ENCODE measurements around the gene GMPR. TPM values are rescaled to one million over a fixed set of nuclear protein-coding genes. Genes with fewer than 3 reads are reported as not detected.

GMPR gene
- total RNA-seq, 6 experiments from 2014 or later: 4.7 to 9.1 (median 5.4) TPM

DNA sequence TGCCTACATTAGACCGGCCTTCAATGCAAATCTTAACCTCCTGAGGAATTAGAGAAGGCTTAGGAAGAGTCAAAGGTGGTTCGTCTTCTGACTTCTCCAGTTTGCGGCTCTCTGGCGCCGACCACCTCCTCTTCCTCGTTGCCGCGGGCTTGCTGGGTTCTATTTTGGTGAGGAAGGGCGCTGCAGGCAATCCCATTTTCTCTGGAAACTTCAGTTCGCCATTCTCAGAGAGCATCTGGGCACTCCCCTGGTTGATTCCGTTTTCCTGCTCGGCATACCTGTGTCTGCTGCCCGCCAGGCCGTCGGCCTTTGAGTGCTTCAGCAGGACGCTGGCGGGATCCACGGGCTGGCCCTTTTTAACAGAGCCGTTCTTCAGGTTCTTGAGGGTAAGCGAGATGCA is 67.9 kb downstream of the GMPR start:
- Mint-ChIP-seq H3K4me3 (no peak overlapping the region), H3K36me3 (ENCODE audit: low read depth) (peaks cover 12% of the 10 kb centered on the region)

DNA sequence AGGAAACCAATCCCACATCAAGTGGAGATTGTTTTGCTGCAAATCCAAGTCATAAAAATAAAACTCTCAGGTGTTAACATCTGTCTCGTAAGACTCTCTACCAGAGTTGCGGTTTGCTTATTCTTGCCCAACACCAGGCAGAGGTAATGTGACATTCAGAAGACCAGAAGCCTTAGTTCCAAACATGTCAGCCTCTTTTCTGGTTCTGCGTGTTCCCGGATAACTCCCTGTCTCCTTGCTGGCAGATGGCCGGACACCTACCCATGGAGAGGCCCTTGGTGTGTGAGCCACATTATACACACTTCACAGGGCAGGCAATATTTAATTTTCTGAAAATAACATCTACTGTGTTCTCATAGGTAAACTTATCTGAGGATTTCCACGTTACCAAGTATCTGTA is 73.4 kb downstream of the GMPR start:
- H3K4me1 Mint-ChIP-seq (ENCODE audit: low read depth): peaks cover 2% of the 10 kb centered on the region
- no peaks in the 10 kb centered on the region for H3K9me3 Mint-ChIP-seq
- peaks cover 9% of the 10 kb centered on the region for H3K36me3 Mint-ChIP-seq (ENCODE audit: low read depth)
- no peak for DNase-seq
- H3K27ac Mint-ChIP-seq: no peak overlapping the region
- H3K4me3 Mint-ChIP-seq: no peak overlapping the region
- TF ChIP-seq, protein P1, sequence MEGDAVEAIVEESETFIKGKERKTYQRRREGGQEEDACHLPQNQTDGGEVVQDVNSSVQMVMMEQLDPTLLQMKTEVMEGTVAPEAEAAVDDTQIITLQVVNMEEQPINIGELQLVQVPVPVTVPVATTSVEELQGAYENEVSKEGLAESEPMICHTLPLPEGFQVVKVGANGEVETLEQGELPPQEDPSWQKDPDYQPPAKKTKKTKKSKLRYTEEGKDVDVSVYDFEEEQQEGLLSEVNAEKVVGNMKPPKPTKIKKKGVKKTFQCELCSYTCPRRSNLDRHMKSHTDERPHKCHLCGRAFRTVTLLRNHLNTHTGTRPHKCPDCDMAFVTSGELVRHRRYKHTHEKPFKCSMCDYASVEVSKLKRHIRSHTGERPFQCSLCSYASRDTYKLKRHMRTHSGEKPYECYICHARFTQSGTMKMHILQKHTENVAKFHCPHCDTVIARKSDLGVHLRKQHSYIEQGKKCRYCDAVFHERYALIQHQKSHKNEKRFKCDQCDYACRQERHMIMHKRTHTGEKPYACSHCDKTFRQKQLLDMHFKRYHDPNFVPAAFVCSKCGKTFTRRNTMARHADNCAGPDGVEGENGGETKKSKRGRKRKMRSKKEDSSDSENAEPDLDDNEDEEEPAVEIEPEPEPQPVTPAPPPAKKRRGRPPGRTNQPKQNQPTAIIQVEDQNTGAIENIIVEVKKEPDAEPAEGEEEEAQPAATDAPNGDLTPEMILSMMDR (IDR thresholded peaks at IDR 0.05): no peak
- peaks cover 4% of the 10 kb centered on the region for H3K27me3 Mint-ChIP-seq (ENCODE audit: insufficient read depth)

More for the DNA sequence above, 67.9 kb downstream of the GMPR start:
- no peak for DNase-seq
- no peaks in the 10 kb centered on the region for H3K9me3 Mint-ChIP-seq
- no peak overlapping the region for H3K27ac Mint-ChIP-seq
- TF ChIP-seq, protein P1 (IDR thresholded peaks at IDR 0.05): no peak
- peaks cover 4% of the 10 kb centered on the region; the same call in 1 of the 2 replicates for H3K27me3 Mint-ChIP-seq (ENCODE audit: insufficient read depth)
- H3K4me1 Mint-ChIP-seq (ENCODE audit: low read depth): no peaks in the 10 kb centered on the region

GRCh38 chr6:16313732-16314131 is 75.3 kb downstream of the GMPR start:
- TF ChIP-seq, protein P1 (IDR thresholded peaks at IDR 0.05): no peak
- Mint-ChIP-seq H3K4me1 (ENCODE audit: low read depth) (peaks cover 22% of the 10 kb centered on the region), H3K9me3 (no peaks in the 10 kb centered on the region), H3K27me3 (ENCODE audit: insufficient read depth) (peaks cover 4% of the 10 kb centered on the region), H3K4me3 (no peak overlapping the region), H3K36me3 (ENCODE audit: low read depth) (peaks cover 5% of the 10 kb centered on the region), H3K27ac (no peak overlapping the region)
- DNase-seq: no peak

DNA sequence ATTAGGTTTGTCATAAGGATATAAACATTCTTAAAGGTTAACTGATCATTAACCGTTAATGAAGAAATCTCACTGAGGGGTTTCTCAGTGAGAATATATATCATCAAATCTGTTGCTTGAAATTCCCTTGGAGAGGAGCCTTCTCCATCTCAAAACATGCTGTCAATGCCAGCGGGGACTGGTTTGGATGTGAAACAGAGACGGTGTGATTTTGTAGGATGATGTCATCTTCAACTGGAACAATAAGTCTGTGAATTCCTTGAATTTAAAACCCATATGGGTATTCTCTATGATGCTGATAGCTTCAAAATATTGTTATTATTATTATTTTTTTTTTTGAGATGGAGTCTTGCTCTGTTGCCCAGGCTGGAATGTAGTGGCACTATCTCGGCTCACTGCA is 75.9 kb downstream of the GMPR start:
- no peak for DNase-seq
- no peak overlapping the region for H3K4me3 Mint-ChIP-seq
- H3K27ac Mint-ChIP-seq: no peak overlapping the region
- H3K27me3 Mint-ChIP-seq (ENCODE audit: insufficient read depth): peaks cover 4% of the 10 kb centered on the region
- TF ChIP-seq, protein P1 (IDR thresholded peaks at IDR 0.05): no peak
- H3K9me3 Mint-ChIP-seq: no peaks in the 10 kb centered on the region
- H3K4me1 Mint-ChIP-seq (ENCODE audit: low read depth): peaks cover 27% of the 10 kb centered on the region
- peaks cover 2% of the 10 kb centered on the region for H3K36me3 Mint-ChIP-seq (ENCODE audit: low read depth)

DNA sequence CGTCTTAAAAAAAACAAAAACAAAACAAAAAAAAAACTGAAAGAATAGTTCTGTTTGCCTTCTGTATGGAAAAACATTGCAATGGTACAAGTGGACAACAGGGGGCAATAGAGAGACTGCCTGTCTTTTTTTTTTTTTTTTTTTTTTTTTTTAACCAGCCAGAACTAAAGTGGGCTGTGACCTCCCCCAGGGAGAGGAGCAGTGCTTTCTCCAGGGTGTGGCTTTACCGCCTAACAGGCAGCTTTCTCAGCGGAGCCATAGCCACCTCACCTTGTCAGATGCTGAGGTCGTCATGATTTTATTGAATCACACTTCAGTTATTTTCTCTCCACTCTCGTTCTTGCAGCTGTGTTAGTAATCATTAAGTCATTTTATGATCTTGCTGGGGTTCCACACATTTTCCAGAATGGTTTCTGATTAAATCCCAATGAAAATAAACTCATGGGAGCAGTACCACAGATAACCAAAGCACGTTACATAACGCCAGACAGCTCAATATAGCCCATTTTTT is 78.4 kb downstream of the GMPR start:
- no peaks in the 10 kb centered on the region for H3K36me3 Mint-ChIP-seq (ENCODE audit: low read depth)
- TF ChIP-seq, protein P1 (IDR thresholded peaks at IDR 0.05): peak; percentile 95
- H3K9me3 Mint-ChIP-seq: no peaks in the 10 kb centered on the region
- DNase-seq: peak; percentile 64
- peaks cover 52% of the 10 kb centered on the region for H3K4me1 Mint-ChIP-seq (ENCODE audit: low read depth)
- peak overlapping the region; percentile 69 for H3K27ac Mint-ChIP-seq
- peaks cover 4% of the 10 kb centered on the region for H3K27me3 Mint-ChIP-seq (ENCODE audit: insufficient read depth)
- peak overlapping the region; percentile 41 for H3K4me3 Mint-ChIP-seq
